Omental fat pad (tissue), 4 donors: Measurements from ENCODE around the gene ACOXL. TPM values are rescaled to one million over a fixed set of nuclear protein-coding genes. Genes with fewer than 3 reads are reported as not detected.

Experiments
- ATAC-seq: fragments of 150-250 bp; one replicate; pipeline ENCODE4 v1.9.1; 2016; ENCODE audit warnings: mild to moderate bottlenecking, moderate library complexity; ENCODE audit not compliant: low FRiP score
- DNase-seq: peaks from one replicate; pipeline ENCODE4 v3.0.0-alpha.2; 2019; ENCODE audit warnings: low spot score
- CTCF ChIP-seq, 3 donors: fragments of 450-650 bp; IDR thresholded peaks; one replicate each; pipeline ENCODE4 v1.5.1; 2016 to 2017; ENCODE audit warnings: antibody characterized with exemption in 3 of 3, mild to moderate bottlenecking in 3 of 3, moderate library complexity in 2 of 3
- total RNA-seq, 4 donors: library from RNA; depleted of rRNA; stranded (reverse); fragments of >200 nt; gene quantifications; one replicate each; pipeline ENCODE4 v1.1.0, GENCODE V29; 2016

The ACOXL gene
- total RNA-seq, 4 donors from 2014 or later = 0.12 to 0.84 TPM; not detected in 2

DNA sequence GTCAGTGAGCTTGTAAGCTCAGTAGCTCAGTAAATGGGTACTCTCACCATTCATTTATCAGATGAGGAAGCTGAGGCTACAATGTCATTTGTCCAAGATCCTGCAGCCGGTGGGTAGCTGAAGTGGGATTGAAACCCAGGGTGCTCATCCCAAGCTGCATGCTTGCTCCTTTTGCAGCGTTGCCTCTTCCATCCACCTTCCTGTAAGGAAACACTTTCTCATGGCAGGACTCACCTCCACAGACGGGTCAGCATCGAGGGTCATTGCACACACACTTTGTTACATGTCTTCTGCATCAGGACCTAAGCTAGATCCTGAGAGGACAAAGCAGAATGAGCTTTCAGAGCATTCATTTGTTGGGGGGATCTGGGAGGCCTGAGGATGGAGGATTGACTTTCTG, 60.7 kb downstream of the ACOXL start:
- DNase-seq (no peak), ATAC-seq (no peak)
- no peak for TF ChIP-seq CTCF (IDR thresholded peaks at IDR 0.05)

DNA sequence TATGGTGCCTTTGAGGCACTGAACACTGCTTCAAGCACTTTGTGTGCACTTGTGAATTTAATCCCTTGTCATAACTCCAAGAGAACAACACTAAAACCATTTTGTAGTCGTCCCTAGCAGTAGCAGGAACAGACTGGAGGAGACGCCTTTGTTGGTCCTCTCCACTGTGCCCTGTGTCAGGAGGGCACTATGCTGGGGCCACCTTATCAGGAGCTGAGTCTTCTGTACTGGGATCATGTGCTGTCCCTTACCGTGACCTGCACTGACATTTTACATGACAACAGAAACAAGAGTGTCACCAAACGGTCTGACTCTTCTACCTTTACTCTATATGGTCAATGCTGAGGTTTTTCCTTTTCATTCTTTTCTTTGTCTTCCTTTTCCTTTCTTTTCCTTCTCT, 62.0 kb downstream of the ACOXL start:
- no peak for ATAC-seq
- no peak for TF ChIP-seq CTCF (IDR thresholded peaks at IDR 0.05)
- DNase-seq = no peak

- TF ChIP-seq CTCF (IDR thresholded peaks at IDR 0.05) = no peak
- DNase-seq (no peak), ATAC-seq (no peak)
Observed at GRCh38 chr2:110794951-110795350, 62.6 kb downstream of the ACOXL start.

- TF ChIP-seq CTCF (IDR thresholded peaks at IDR 0.05) = no peak
- ATAC-seq = no peak
- no peak for DNase-seq
Observed at GRCh38 chr2:110796716-110797301, 64.4 kb downstream of the ACOXL start.

GRCh38 chr2:110799376-110799775, 67.0 kb downstream of the ACOXL start:
- no peak for TF ChIP-seq CTCF (IDR thresholded peaks at IDR 0.05)
- ATAC-seq = no peak
- no peak for DNase-seq

DNA sequence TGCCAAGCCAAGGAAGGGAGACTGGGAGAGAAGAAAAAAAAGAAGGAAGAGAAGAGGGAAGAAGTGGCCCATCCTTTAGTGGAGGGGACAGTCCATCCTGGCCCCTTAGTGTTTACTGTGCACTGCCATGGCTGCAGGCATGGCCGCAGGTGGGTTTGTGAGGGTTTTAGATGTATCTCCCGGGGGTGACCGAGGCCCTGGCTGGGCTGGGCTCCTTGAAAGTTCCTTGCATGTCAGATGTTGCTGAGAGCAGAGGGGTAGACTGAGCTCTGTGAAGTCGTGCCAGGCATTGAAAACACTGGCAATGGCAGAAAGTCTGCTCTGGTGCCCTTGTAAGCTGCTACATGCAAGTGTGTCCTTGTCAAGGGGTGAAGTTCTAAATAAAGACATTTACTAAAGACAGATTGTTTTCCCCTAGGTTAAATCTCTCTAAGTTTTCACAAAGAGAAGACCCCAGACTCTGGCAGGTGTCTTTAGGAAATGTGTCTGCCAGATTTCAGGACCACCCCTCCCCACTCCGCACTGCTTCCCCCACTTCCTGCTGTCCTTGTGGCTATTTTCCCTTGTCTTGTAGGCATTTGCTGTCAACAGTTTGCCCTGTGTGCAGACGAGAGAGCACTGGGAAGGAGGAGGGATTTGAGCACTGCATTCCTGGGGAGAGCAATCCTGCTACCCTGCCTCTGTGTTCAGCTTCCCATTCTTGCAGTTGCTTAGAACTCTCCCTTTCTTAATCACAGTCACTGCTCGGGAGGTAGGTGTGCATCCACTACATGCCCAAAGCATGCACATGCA, 68.4 kb downstream of the ACOXL start:
- ATAC-seq (no peak), DNase-seq (no peak)
- TF ChIP-seq CTCF (IDR thresholded peaks at IDR 0.05) = no peak
